ENCODE results near the gene KLK11. TPM values are rescaled to one million over a fixed set of nuclear protein-coding genes. Genes with fewer than 3 reads are reported as not detected.

Gene KLK11
- total RNA-seq, 1 donor from 2014 or later = not detected

- H3K36me3 ChIP-seq (ENCODE audit: control insufficient read depth in 3 of 3, insufficient read depth in 3 of 3, low read length in 3 of 3) = no peaks in the 10 kb centered on the region
- H3K4me3 ChIP-seq (ENCODE audit: low read length in 3 of 3) = no peak overlapping the region
- H3K9ac ChIP-seq (ENCODE audit: low read depth in 1 of 3, low read length in 3 of 3) = no peak overlapping the region
- peaks cover 24 to 49% (median 27%) of the 10 kb centered on the region in 3 donors for H3K27me3 ChIP-seq (ENCODE audit: control insufficient read depth in 3 of 3, insufficient read depth in 3 of 3, low read length in 3 of 3)
- H3K4me1 ChIP-seq (ENCODE audit: control insufficient read depth in 3 of 3, insufficient read depth in 3 of 3, low read length in 3 of 3) = no peaks in the 10 kb centered on the region
- peaks cover 0 to 3% (median 0%) of the 10 kb centered on the region in 3 donors for H3K9me3 ChIP-seq (ENCODE audit: control insufficient read depth in 3 of 3, low read length in 3 of 3)
- H3K27ac ChIP-seq (ENCODE audit: low read depth, low read length) = no peak overlapping the region
These were observed 3.9 kb downstream of the KLK11 start for GRCh38 chr19:51022526-51022925.

- H3K27me3 ChIP-seq (ENCODE audit: control insufficient read depth in 3 of 3, insufficient read depth in 3 of 3, low read length in 3 of 3) = peaks cover 30 to 55% (median 30%) of the 10 kb centered on the region in 3 donors
- no peak overlapping the region for H3K4me3 ChIP-seq (ENCODE audit: low read length in 3 of 3)
- peaks cover 0 to 3% (median 0%) of the 10 kb centered on the region in 3 donors for H3K9me3 ChIP-seq (ENCODE audit: control insufficient read depth in 3 of 3, low read length in 3 of 3)
These were observed 5.3 kb downstream of the KLK11 start for GRCh38 chr19:51020988-51021651.

DNA sequence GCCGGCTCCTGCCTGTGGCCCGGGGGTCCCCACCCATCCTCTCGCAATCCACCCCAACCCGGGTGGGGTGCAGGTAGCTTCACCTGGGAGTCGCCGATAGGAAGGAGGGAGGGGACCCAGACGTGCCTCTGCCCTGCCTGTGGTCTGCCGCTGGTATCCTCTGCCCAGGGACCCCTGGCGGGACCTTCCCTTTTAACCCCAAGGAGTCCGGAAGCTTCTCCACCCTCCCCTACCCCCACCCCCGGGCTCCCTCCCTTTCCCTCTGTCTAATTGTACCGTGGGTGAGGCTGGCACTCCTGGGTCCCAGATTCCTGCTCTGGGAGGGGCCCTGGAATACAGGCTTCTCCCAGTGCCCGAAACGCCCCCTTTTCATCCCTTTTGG lies 6.9 kb downstream of the KLK11 start, which contains the start of gene KLK10:
Gene KLK10, minus strand, starts transcription at position 166 of the 382 bp plus-strand sequence. CDS start 579 bp downstream, outside the sequence.
- Histone ChIP-seq H3K36me3 (ENCODE audit: control insufficient read depth in 3 of 3, insufficient read depth in 3 of 3, low read length in 3 of 3) (no peaks in the 10 kb centered on the region), H3K9ac (ENCODE audit: low read depth in 1 of 3, low read length in 3 of 3) (no peak within 1 kb of the TSS), H3K9me3 (ENCODE audit: control insufficient read depth in 3 of 3, low read length in 3 of 3) (peaks cover 0 to 3% (median 0%) of the 10 kb centered on the region in 3 donors), H3K4me1 (ENCODE audit: control insufficient read depth in 3 of 3, insufficient read depth in 3 of 3, low read length in 3 of 3) (no peaks in the 10 kb centered on the region), H3K27ac (ENCODE audit: low read depth, low read length) (no peak within 1 kb of the TSS), H3K4me3 (ENCODE audit: low read length in 3 of 3) (no peak within 1 kb of the TSS), H3K27me3 (ENCODE audit: control insufficient read depth in 3 of 3, insufficient read depth in 3 of 3, low read length in 3 of 3) (peaks cover 33 to 64% (median 44%) of the 10 kb centered on the region in 3 donors)

More at GRCh38 chr19:51020988-51021651, 5.3 kb downstream of the KLK11 start:
- no peaks in the 10 kb centered on the region for H3K36me3 ChIP-seq (ENCODE audit: control insufficient read depth in 3 of 3, insufficient read depth in 3 of 3, low read length in 3 of 3)
- no peak overlapping the region for H3K9ac ChIP-seq (ENCODE audit: low read depth in 1 of 3, low read length in 3 of 3)
- H3K4me1 ChIP-seq (ENCODE audit: control insufficient read depth in 3 of 3, insufficient read depth in 3 of 3, low read length in 3 of 3) = no peaks in the 10 kb centered on the region
- no peak overlapping the region for H3K27ac ChIP-seq (ENCODE audit: low read depth, low read length)

DNA sequence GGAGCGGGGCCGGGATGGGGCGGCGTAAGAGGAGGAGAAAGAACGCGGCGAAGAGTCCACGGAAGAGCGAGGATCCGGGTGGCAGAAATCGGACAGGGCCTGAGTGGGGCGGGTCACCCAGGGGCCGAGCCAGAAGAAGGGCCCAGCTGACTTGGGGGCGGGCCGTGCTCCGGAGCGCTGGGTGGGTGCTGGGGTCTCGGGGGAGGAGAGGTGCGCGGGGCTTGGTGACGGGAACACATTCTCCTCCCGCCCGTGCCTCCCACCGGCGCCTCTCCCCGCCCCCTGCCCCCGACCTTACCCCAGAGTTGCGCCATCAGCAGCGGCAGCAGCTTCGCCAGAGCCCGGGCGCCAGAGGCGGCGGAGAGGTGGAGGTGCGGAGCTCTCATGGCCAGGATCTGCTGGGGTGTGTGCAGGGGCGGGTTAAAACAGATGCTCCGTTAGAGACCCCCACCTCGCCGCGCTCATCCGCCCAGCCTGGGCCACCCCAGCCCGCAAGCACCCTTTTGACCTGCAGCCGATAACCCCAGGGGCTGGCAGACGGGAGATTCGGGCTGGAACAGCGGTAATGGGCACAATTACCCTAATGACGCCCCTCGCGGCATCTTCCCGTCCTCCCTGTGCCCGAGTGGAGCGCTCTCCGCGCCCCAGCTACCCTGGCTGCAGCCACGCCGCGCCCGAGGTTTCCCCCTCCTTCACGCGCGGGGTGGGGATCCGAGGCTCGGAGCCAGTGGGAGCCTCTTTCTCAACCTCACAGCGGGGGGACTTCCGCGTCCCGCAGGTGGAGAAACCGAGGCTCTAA lies 7.5 kb downstream of the KLK11 start:
- Histone ChIP-seq H3K4me1 (ENCODE audit: control insufficient read depth in 3 of 3, insufficient read depth in 3 of 3, low read length in 3 of 3) (no peaks in the 10 kb centered on the region), H3K9ac (ENCODE audit: low read depth in 1 of 3, low read length in 3 of 3) (no peak overlapping the region), H3K27ac (ENCODE audit: low read depth, low read length) (no peak overlapping the region), H3K27me3 (ENCODE audit: control insufficient read depth in 3 of 3, insufficient read depth in 3 of 3, low read length in 3 of 3) (peaks cover 34 to 64% (median 48%) of the 10 kb centered on the region in 3 donors), H3K9me3 (ENCODE audit: control insufficient read depth in 3 of 3, low read length in 3 of 3) (peaks cover 0 to 2% (median 0%) of the 10 kb centered on the region in 3 donors), H3K4me3 (ENCODE audit: low read length in 3 of 3) (no peak overlapping the region), H3K36me3 (ENCODE audit: control insufficient read depth in 3 of 3, insufficient read depth in 3 of 3, low read length in 3 of 3) (no peaks in the 10 kb centered on the region)

DNA sequence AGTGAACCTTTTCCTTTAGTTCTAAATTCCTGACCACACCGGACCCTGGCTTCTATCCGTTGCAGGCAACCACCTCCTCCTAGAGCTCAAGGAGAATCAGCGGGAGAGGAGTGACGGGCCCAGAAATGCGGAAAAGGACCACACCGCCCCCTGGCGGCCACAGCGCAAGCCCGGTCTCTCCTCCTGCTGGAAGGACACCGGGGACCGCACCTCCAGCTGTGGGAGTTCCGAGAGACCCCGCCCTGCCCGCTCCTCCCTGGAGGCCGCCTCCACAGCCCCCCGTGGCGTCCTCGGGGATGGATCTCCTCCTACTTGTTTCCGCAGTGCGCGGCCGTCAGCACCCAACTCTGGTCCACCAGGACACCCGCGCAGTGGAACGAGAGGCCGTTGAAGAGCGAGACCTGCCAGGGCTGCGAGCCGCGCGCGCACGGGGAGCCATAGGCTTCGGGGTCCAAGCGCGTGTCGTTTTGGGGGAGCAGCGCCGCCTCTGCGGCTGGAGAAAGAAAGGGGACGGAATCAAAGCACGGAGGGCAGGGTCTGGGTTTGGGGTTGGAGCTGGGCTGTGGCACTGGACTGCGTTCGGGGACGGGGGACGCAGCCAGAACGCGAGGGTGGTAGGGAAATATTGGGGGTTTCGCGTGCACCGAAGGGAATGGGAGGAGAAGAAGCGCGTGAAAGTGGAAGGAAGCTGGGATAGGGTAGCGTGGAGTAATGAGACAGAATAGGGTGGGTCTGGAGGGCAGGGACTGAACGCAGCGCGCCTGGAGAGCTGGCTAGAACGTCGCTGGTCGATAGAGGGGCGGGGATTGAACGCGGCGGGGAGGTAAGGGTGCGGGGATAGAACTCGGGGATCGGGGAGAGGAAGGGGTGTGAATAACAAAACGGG lies 9.4 kb downstream of the KLK11 start:
- Histone ChIP-seq H3K27me3 (ENCODE audit: control insufficient read depth in 3 of 3, insufficient read depth in 3 of 3, low read length in 3 of 3) (peaks cover 29 to 52% (median 48%) of the 10 kb centered on the region in 3 donors), H3K9me3 (ENCODE audit: control insufficient read depth in 3 of 3, low read length in 3 of 3) (no peaks in the 10 kb centered on the region), H3K27ac (ENCODE audit: low read depth, low read length) (no peak overlapping the region), H3K36me3 (ENCODE audit: control insufficient read depth in 3 of 3, insufficient read depth in 3 of 3, low read length in 3 of 3) (no peaks in the 10 kb centered on the region), H3K4me3 (ENCODE audit: low read length in 3 of 3) (no peak overlapping the region), H3K4me1 (ENCODE audit: control insufficient read depth in 3 of 3, insufficient read depth in 3 of 3, low read length in 3 of 3) (no peaks in the 10 kb centered on the region), H3K9ac (ENCODE audit: low read depth in 1 of 3, low read length in 3 of 3) (no peak overlapping the region)

DNA sequence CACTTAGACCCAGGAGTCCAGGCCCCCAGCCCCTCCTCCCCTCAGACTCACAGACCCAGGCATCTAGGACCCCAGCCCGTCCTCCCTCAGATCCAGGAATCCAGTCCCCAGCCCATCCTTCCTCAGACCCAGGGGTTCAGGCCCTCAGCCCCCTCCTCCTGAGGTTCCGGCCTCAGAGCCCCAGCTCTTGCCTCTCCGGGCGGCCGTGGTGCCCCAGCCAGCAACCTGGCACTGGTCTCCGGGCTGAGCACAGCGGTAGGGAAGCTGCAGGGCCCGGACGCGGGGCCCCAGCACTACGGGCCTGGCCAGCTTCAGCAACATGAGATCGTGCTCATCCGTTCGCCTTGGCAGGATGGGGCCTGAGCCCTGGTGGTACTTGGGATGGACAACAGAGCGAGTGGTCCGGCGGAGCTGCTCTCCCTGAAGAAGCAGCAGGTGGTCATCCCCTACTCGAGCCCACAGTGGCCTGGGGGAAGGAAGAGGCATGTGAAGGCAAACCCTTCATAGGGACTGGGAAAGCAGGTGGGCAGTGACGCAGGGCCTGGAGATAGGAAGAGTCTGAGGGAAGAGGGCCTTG lies 10.6 kb downstream of the KLK11 start:
- Histone ChIP-seq H3K9ac (ENCODE audit: low read depth in 1 of 3, low read length in 3 of 3) (no peak overlapping the region), H3K9me3 (ENCODE audit: control insufficient read depth in 3 of 3, low read length in 3 of 3) (no peaks in the 10 kb centered on the region), H3K4me3 (ENCODE audit: low read length in 3 of 3) (no peak overlapping the region), H3K36me3 (ENCODE audit: control insufficient read depth in 3 of 3, insufficient read depth in 3 of 3, low read length in 3 of 3) (no peaks in the 10 kb centered on the region), H3K27me3 (ENCODE audit: control insufficient read depth in 3 of 3, insufficient read depth in 3 of 3, low read length in 3 of 3) (peaks cover 29 to 52% (median 48%) of the 10 kb centered on the region in 3 donors), H3K4me1 (ENCODE audit: control insufficient read depth in 3 of 3, insufficient read depth in 3 of 3, low read length in 3 of 3) (no peaks in the 10 kb centered on the region), H3K27ac (ENCODE audit: low read depth, low read length) (no peak overlapping the region)

DNA sequence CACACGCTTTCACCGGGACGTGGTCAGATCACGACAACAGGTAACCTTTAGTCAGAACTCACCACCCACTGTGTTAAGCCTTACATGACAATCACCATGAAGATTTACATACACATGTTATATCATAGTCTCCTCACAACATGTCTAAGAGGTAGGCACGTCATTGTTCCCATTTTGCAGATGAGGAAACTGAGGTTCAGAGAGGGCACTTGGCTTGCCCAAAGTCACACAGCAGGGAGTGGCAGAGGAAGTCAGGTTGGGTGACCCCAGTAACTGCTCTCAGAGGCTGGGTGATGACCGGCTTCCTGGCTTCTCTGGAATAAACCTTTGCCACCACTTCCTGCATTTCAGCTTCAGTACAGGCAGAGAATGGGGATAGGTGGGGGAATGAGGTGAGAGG lies 12.2 kb downstream of the KLK11 start:
- H3K27ac ChIP-seq (ENCODE audit: low read depth, low read length) = no peak overlapping the region
- H3K9me3 ChIP-seq (ENCODE audit: control insufficient read depth in 3 of 3, low read length in 3 of 3) = no peaks in the 10 kb centered on the region
- H3K27me3 ChIP-seq (ENCODE audit: control insufficient read depth in 3 of 3, insufficient read depth in 3 of 3, low read length in 3 of 3) = peaks cover 21 to 52% (median 43%) of the 10 kb centered on the region in 3 donors
- H3K4me1 ChIP-seq (ENCODE audit: control insufficient read depth in 3 of 3, insufficient read depth in 3 of 3, low read length in 3 of 3) = no peaks in the 10 kb centered on the region
- H3K4me3 ChIP-seq (ENCODE audit: low read length in 3 of 3) = no peak overlapping the region
- no peaks in the 10 kb centered on the region for H3K36me3 ChIP-seq (ENCODE audit: control insufficient read depth in 3 of 3, insufficient read depth in 3 of 3, low read length in 3 of 3)
- no peak overlapping the region for H3K9ac ChIP-seq (ENCODE audit: low read depth in 1 of 3, low read length in 3 of 3)

- peaks cover 19 to 43% (median 39%) of the 10 kb centered on the region in 3 donors for H3K27me3 ChIP-seq (ENCODE audit: control insufficient read depth in 3 of 3, insufficient read depth in 3 of 3, low read length in 3 of 3)
These were observed 13.7 kb downstream of the KLK11 start for GRCh38 chr19:51012661-51013190.

DNA sequence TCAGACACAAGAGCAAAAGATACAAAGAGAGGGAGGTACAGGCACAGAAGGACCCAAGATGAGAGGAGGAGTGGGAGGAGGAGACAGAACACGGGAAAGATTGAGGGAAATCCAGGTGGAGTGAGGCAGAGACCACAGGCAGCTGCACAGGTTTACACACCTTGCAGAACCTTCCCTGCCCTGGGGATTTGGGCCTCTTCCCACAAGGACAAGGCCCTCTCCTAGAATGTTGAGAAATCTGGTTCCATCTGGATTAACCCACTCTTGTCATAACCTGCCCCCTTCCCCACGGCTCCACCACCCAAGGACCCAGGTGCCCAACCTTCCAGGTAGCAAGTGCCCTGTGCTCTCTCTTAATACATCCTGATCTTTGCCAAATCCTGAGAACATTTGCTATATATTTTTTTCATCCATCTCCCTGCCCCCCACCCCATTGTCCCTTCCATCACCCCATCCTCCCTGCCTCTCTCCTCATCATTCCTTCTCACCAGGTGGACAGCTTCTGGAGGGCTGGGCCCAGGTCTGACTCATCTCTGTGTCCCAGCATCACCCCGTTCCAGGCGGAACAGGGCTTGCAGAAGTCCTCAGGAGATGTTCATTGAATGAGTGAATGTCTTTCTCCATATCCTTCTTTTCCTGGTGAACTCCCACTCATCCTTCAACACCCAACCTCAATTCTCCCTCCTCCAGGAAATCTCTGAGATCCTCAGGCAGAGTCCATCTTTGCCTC lies 16.2 kb downstream of the KLK11 start:
- Histone ChIP-seq H3K36me3 (ENCODE audit: control insufficient read depth in 3 of 3, insufficient read depth in 3 of 3, low read length in 3 of 3) (no peaks in the 10 kb centered on the region), H3K4me3 (ENCODE audit: low read length in 3 of 3) (no peak overlapping the region), H3K4me1 (ENCODE audit: control insufficient read depth in 3 of 3, insufficient read depth in 3 of 3, low read length in 3 of 3) (no peaks in the 10 kb centered on the region), H3K9ac (ENCODE audit: low read depth in 1 of 3, low read length in 3 of 3) (no peak overlapping the region), H3K27me3 (ENCODE audit: control insufficient read depth in 3 of 3, insufficient read depth in 3 of 3, low read length in 3 of 3) (peaks cover 6 to 29% (median 22%) of the 10 kb centered on the region in 3 donors), H3K27ac (ENCODE audit: low read depth, low read length) (no peak overlapping the region), H3K9me3 (ENCODE audit: control insufficient read depth in 3 of 3, low read length in 3 of 3) (no peaks in the 10 kb centered on the region)

More at GRCh38 chr19:51012661-51013190, 13.7 kb downstream of the KLK11 start:
- no peaks in the 10 kb centered on the region for H3K4me1 ChIP-seq (ENCODE audit: control insufficient read depth in 3 of 3, insufficient read depth in 3 of 3, low read length in 3 of 3)
- H3K4me3 ChIP-seq (ENCODE audit: low read length in 3 of 3) = no peak overlapping the region
- H3K36me3 ChIP-seq (ENCODE audit: control insufficient read depth in 3 of 3, insufficient read depth in 3 of 3, low read length in 3 of 3) = no peaks in the 10 kb centered on the region
- no peak overlapping the region for H3K9ac ChIP-seq (ENCODE audit: low read depth in 1 of 3, low read length in 3 of 3)
- H3K9me3 ChIP-seq (ENCODE audit: control insufficient read depth in 3 of 3, low read length in 3 of 3) = no peaks in the 10 kb centered on the region
- H3K27ac ChIP-seq (ENCODE audit: low read depth, low read length) = no peak overlapping the region
